ENCODE data around the gene PRR3. TPM values are rescaled to one million over a fixed set of nuclear protein-coding genes. Genes with fewer than 3 reads are reported as not detected.

PRR3 gene
- total and polyA plus RNA-seq, 2 of the 13 experiments (the other 11 are each of a cell fraction or from before 2014, with no cell fraction given) = 14.6 to 21.2 TPM

DNA sequence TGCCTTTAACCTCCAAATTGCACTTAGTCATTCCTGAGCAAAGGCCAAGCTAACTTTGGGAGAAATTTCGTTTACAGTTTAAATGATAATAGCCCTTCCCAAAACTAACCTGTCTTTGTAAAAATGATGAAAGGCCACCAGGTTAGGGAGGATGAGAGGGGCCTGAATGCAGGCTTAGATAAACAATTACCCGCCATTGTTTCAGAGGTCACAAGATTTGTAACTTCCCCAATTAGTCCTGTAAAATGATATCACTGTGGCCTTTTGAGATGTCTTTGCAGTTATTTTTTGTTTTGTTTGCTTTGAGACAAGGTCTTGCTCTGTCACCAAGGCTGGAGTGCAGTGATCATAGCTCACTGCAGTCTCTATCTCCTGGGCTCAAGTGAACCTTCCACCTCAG, 27.1 kb upstream of the PRR3 start (continued):
- no peak for TF ChIP-seq ZNF780A (CRISPR knock-in tag; IDR thresholded peaks at IDR 0.05)
- TF ChIP-seq, protein P1, sequence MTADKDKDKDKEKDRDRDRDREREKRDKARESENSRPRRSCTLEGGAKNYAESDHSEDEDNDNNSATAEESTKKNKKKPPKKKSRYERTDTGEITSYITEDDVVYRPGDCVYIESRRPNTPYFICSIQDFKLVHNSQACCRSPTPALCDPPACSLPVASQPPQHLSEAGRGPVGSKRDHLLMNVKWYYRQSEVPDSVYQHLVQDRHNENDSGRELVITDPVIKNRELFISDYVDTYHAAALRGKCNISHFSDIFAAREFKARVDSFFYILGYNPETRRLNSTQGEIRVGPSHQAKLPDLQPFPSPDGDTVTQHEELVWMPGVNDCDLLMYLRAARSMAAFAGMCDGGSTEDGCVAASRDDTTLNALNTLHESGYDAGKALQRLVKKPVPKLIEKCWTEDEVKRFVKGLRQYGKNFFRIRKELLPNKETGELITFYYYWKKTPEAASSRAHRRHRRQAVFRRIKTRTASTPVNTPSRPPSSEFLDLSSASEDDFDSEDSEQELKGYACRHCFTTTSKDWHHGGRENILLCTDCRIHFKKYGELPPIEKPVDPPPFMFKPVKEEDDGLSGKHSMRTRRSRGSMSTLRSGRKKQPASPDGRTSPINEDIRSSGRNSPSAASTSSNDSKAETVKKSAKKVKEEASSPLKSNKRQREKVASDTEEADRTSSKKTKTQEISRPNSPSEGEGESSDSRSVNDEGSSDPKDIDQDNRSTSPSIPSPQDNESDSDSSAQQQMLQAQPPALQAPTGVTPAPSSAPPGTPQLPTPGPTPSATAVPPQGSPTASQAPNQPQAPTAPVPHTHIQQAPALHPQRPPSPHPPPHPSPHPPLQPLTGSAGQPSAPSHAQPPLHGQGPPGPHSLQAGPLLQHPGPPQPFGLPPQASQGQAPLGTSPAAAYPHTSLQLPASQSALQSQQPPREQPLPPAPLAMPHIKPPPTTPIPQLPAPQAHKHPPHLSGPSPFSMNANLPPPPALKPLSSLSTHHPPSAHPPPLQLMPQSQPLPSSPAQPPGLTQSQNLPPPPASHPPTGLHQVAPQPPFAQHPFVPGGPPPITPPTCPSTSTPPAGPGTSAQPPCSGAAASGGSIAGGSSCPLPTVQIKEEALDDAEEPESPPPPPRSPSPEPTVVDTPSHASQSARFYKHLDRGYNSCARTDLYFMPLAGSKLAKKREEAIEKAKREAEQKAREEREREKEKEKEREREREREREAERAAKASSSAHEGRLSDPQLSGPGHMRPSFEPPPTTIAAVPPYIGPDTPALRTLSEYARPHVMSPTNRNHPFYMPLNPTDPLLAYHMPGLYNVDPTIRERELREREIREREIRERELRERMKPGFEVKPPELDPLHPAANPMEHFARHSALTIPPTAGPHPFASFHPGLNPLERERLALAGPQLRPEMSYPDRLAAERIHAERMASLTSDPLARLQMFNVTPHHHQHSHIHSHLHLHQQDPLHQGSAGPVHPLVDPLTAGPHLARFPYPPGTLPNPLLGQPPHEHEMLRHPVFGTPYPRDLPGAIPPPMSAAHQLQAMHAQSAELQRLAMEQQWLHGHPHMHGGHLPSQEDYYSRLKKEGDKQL (CRISPR knock-in tag; IDR thresholded peaks at IDR 0.05; ENCODE audit: low read depth) = no peak
- no peak for TF ChIP-seq ZNF496 (CRISPR knock-in tag; IDR thresholded peaks at IDR 0.05; ENCODE audit: insufficient replicate concordance)
- TF ChIP-seq ZNF143 (CRISPR knock-in tag; IDR thresholded peaks at IDR 0.05) = no peak
- TF ChIP-seq SMAD3 (CRISPR knock-in tag; IDR thresholded peaks at IDR 0.05) = no peak
- TF ChIP-seq CREB1 (IDR thresholded peaks at IDR 0.05) = no peak
- TF ChIP-seq CREB1 (CRISPR knock-in tag; IDR thresholded peaks at IDR 0.05) = no peak
- TF ChIP-seq PAF1 (CRISPR knock-in tag; IDR thresholded peaks at IDR 0.05) = no peak
- no peak for TF ChIP-seq SNAPC5 (CRISPR knock-in tag; IDR thresholded peaks at IDR 0.05; ENCODE audit: borderline replicate concordance)
- TF ChIP-seq ZSCAN5A (CRISPR knock-in tag; IDR thresholded peaks at IDR 0.05; ENCODE audit: borderline replicate concordance) = no peak
- no peak for TF ChIP-seq JUN (CRISPR knock-in tag; IDR thresholded peaks at IDR 0.05)
- TF ChIP-seq PHB2 (IDR thresholded peaks at IDR 0.05; ENCODE audit: partially characterized antibody) = no peak
- TF ChIP-seq SMC3 (IDR thresholded peaks at IDR 0.05; ENCODE audit: low read length) = no peak
- TF ChIP-seq, protein P2, sequence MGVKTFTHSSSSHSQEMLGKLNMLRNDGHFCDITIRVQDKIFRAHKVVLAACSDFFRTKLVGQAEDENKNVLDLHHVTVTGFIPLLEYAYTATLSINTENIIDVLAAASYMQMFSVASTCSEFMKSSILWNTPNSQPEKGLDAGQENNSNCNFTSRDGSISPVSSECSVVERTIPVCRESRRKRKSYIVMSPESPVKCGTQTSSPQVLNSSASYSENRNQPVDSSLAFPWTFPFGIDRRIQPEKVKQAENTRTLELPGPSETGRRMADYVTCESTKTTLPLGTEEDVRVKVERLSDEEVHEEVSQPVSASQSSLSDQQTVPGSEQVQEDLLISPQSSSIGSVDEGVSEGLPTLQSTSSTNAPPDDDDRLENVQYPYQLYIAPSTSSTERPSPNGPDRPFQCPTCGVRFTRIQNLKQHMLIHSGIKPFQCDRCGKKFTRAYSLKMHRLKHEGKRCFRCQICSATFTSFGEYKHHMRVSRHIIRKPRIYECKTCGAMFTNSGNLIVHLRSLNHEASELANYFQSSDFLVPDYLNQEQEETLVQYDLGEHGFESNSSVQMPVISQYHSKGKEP (CRISPR knock-in tag; IDR thresholded peaks at IDR 0.05) = no peak
- no peak for TF ChIP-seq GPN1 (CRISPR knock-in tag; IDR thresholded peaks at IDR 0.05; ENCODE audit: borderline replicate concordance)
- no peak for TF ChIP-seq ZBTB7A (CRISPR knock-in tag; IDR thresholded peaks at IDR 0.05)
- TF ChIP-seq ARHGAP35 (CRISPR knock-in tag; IDR thresholded peaks at IDR 0.05; ENCODE audit: borderline replicate concordance) = no peak
- no peak for TF ChIP-seq USF2 (IDR thresholded peaks at IDR 0.05; ENCODE audit: low read depth, low read length)
- no peak for TF ChIP-seq USF2 (CRISPR knock-in tag; IDR thresholded peaks at IDR 0.05; ENCODE audit: borderline replicate concordance)
- TF ChIP-seq SAP130 (CRISPR knock-in tag; IDR thresholded peaks at IDR 0.05; ENCODE audit: low read depth) = peak; percentile 38; the same call in 1 of the 2 replicates
- TF ChIP-seq ZSCAN25 (CRISPR knock-in tag; IDR thresholded peaks at IDR 0.05) = no peak
